NCI-H2081 treated with DMSO at 0.1 percent for 48 hours (cell line): Measurements from ENCODE around the gene CACNA1B.

ENCODE experiments used
- DNase-seq: peaks from one replicate; lab custom pipeline; 2025; lab: John Stamatoyannopoulos, UW

Gene CACNA1B

GRCh38 chr9:137920753-137921152 lies 43.2 kb downstream of the CACNA1B start:
- DNase-seq, result no peak

- peak; percentile 5 for DNase-seq
Observed at GRCh38 chr9:137924169-137924568, 46.6 kb downstream of the CACNA1B start.

- no peak for DNase-seq
Observed at GRCh38 chr9:137924761-137925369, 47.3 kb downstream of the CACNA1B start.

GRCh38 chr9:137943655-137944054 lies 66.1 kb downstream of the CACNA1B start:
- no peak for DNase-seq

- DNase-seq, result no peak
Observed at GRCh38 chr9:137945581-137945980, 68.0 kb downstream of the CACNA1B start.

- no peak for DNase-seq
Observed at GRCh38 chr9:137946993-137947392, 69.4 kb downstream of the CACNA1B start.

- DNase-seq, result no peak
Observed at GRCh38 chr9:137948642-137949041, 71.1 kb downstream of the CACNA1B start.

- DNase-seq, result no peak
Observed at GRCh38 chr9:137949260-137949659, 71.7 kb downstream of the CACNA1B start.

GRCh38 chr9:137951107-137951506 lies 73.5 kb downstream of the CACNA1B start:
- no peak for DNase-seq

- DNase-seq, result no peak
Observed at GRCh38 chr9:137951597-137952490, 74.3 kb downstream of the CACNA1B start.

GRCh38 chr9:137952976-137953666 lies 75.5 kb downstream of the CACNA1B start:
- no peak for DNase-seq

- DNase-seq, result no peak
Observed at GRCh38 chr9:137953683-137954438, 76.3 kb downstream of the CACNA1B start.

- DNase-seq, result no peak
Observed at GRCh38 chr9:137955224-137955570, 77.6 kb downstream of the CACNA1B start.

- no peak for DNase-seq
Observed at GRCh38 chr9:137955586-137955985, 78.0 kb downstream of the CACNA1B start.

- DNase-seq, result no peak
Observed at GRCh38 chr9:137956039-137956438, 78.5 kb downstream of the CACNA1B start.

GRCh38 chr9:137956688-137957385 lies 79.3 kb downstream of the CACNA1B start:
- no peak for DNase-seq

- no peak for DNase-seq
Observed at GRCh38 chr9:137959641-137960411, 82.2 kb downstream of the CACNA1B start.

- DNase-seq, result no peak
Observed at GRCh38 chr9:137960496-137960895, 82.9 kb downstream of the CACNA1B start.

- no peak for DNase-seq
Observed at GRCh38 chr9:137963525-137963924, 85.9 kb downstream of the CACNA1B start.

- DNase-seq, result no peak
Observed at GRCh38 chr9:137965177-137965795, 87.7 kb downstream of the CACNA1B start.
